Astrocyte (in vitro differentiated cells and primary cell): ENCODE data around the gene TNFSF11.

Source experiments
- CTCF ChIP-seq: IDR thresholded peaks from 2 replicates; pipeline ENCODE4 v1.5.1; 2011; ENCODE audit warnings: low read depth, mild to moderate bottlenecking, inconsistent platforms, low read length, moderate library complexity; ENCODE audit not compliant: insufficient read depth
- EZH2 ChIP-seq: IDR thresholded peaks from 2 replicates; pipeline ENCODE4 v1.6.1; 2012; ENCODE audit warnings: mild to moderate bottlenecking, low read length, inconsistent platforms; ENCODE audit not compliant: insufficient read depth

GRCh38 chr13:42626176-42626860, 52.4 kb downstream of the TNFSF11 start:
- no peak for TF ChIP-seq CTCF
- TF ChIP-seq EZH2, result no peak
